Neural progenitor cell (in vitro differentiated cells): Measurements from ENCODE around the gene TSHZ2. TPM values are rescaled to one million over a fixed set of nuclear protein-coding genes. Genes with fewer than 3 reads are reported as not detected.

Experiments
- DNase-seq: peaks from one replicate; pipeline ENCODE4 v3.0.0-alpha.2; 2016; ENCODE audit warnings: low spot score
- H2AFZ ChIP-seq: fragments of 200-600 bp; sonication (generic); replicated peaks from 2 replicates; pipeline ENCODE4 v1.6.1; 2016; ENCODE audit warnings: antibody characterized with exemption
- H3F3A ChIP-seq: fragments of 200-600 bp; sonication (generic); 2 replicates; pipeline ENCODE4 v1.6.1; 2016; ENCODE audit warnings: antibody characterized with exemption, low read depth
- H3K27ac ChIP-seq: fragments of 200-600 bp; sonication (generic); 2 replicates; pipeline ENCODE4 v1.5.1; 2016; ENCODE audit warnings: mild to moderate bottlenecking
- H3K27me3 ChIP-seq: fragments of 200-600 bp; sonication (generic); 2 replicates; pipeline ENCODE4 v1.6.1; 2016; ENCODE audit warnings: mild to moderate bottlenecking, moderate library complexity
- H3K36me3 ChIP-seq: fragments of 200-600 bp; sonication (generic); 2 replicates; pipeline ENCODE4 v1.5.1; 2016
- H3K4me1 ChIP-seq: fragments of 200-600 bp; sonication (generic); 2 replicates; pipeline ENCODE4 v1.6.1; 2016; ENCODE audit warnings: mixed run types
- H3K4me2 ChIP-seq: fragments of 200-600 bp; sonication (generic); 2 replicates; pipeline ENCODE4 v1.6.1; 2016
- H3K4me3 ChIP-seq: fragments of 200-600 bp; sonication (generic); 2 replicates; pipeline ENCODE4 v1.5.1; 2016
- H3K79me2 ChIP-seq: fragments of 200-600 bp; sonication (generic); 2 replicates; pipeline ENCODE4 v1.6.1; 2016; ENCODE audit warnings: low read depth
- H3K9ac ChIP-seq: fragments of 200-600 bp; sonication (generic); 2 replicates; pipeline ENCODE4 v1.6.1; 2016
- H3K9me3 ChIP-seq: fragments of 200-600 bp; sonication (generic); 2 replicates; pipeline ENCODE4 v1.5.1; 2016; ENCODE audit warnings: low read depth
- H4K20me1 ChIP-seq: fragments of 200-600 bp; sonication (generic); 2 replicates; pipeline ENCODE4 v1.6.1; 2016; ENCODE audit warnings: low read depth
- H3K27ac Mint-ChIP-seq: 3 replicates; pipeline ENCODE4 v1.8.0; 2021; ENCODE audit warnings: mixed read lengths
- H3K27me3 Mint-ChIP-seq: 2 replicates; pipeline ENCODE4 v1.8.0; 2022; ENCODE audit warnings: low read depth, mild to moderate bottlenecking, inconsistent platforms, moderate library complexity, mixed read lengths; ENCODE audit not compliant: insufficient read depth
- H3K36me3 Mint-ChIP-seq: 3 replicates; pipeline ENCODE4 v1.8.0; 2021; ENCODE audit warnings: mixed read lengths
- H3K4me1 Mint-ChIP-seq: 3 replicates; pipeline ENCODE4 v1.8.0; 2021; ENCODE audit warnings: mixed read lengths
- H3K4me3 Mint-ChIP-seq: 3 replicates; pipeline ENCODE4 v1.8.0; 2021; ENCODE audit warnings: mild to moderate bottlenecking, moderate library complexity, mixed read lengths
- H3K9me3 Mint-ChIP-seq: 3 replicates; pipeline ENCODE4 v1.8.0; 2020; ENCODE audit warnings: mixed read lengths
- CTCF ChIP-seq: fragments of 200-600 bp; sonication (generic); IDR thresholded peaks from 2 replicates; pipeline ENCODE4 v1.5.1; 2017; ENCODE audit warnings: antibody characterized with exemption, mild to moderate bottlenecking
- EZH2 ChIP-seq: fragments of 200-600 bp; sonication (generic); IDR thresholded peaks from 2 replicates; pipeline ENCODE4 v1.6.1; 2017; ENCODE audit warnings: antibody characterized with exemption, mild to moderate bottlenecking, moderate library complexity
- EZH2phosphoT487 ChIP-seq: fragments of 200-600 bp; sonication (generic); IDR thresholded peaks from 2 replicates; pipeline ENCODE4 v1.6.1; 2017; ENCODE audit warnings: antibody characterized with exemption
- total RNA-seq: library from RNA; depleted of rRNA; stranded (reverse); fragments of >200 nt; gene quantifications from 2 replicates; pipeline ENCODE4 v1.2.3, GENCODE V29; 2015; ENCODE audit warnings: low replicate concordance

TSHZ2 gene
- total RNA-seq, 1 donor from 2014 or later: 1.8 TPM

DNA sequence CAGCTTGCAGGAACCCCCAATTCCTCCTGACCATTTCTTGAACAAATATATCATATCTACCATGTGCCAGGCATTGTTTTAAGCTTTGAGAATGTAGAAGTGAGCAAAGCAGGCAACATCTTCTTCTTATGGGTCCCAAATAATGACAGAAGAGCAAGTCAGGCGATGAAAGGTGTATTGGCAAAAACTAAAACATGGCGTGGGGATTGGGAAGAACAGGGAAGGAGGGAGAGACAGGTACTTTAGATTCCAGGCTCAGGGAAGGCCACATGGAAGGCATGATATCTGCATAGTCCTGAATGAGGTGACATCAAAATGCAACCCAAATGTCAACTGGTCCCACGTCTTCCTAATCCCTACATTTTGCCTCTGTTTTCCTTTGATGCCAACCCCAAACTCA, 434.4 kb downstream of the TSHZ2 start:
- Mint-ChIP-seq H3K9me3 (peaks cover 6% of the 10 kb centered on the region), H3K36me3 (peaks cover 2% of the 10 kb centered on the region), H3K27me3 (peaks cover 2% of the 10 kb centered on the region), H3K4me1 (peaks cover 10% of the 10 kb centered on the region), H3K4me3 (no peak overlapping the region), H3K27ac (no peak overlapping the region)
- Histone ChIP-seq H3K9me3 (no peaks in the 10 kb centered on the region), H2AFZ (no peak overlapping the region), H3K4me1 (peaks cover 8% of the 10 kb centered on the region), H3K79me2 (no peaks in the 10 kb centered on the region), H3K27me3 (no peaks in the 10 kb centered on the region), H3K36me3 (no peaks in the 10 kb centered on the region), H3K9ac (no peak overlapping the region), H3K4me3 (no peak overlapping the region), H4K20me1 (no peaks in the 10 kb centered on the region), H3K27ac (no peak overlapping the region), H3F3A (no peaks in the 10 kb centered on the region), H3K4me2 (no peak overlapping the region)
- DNase-seq: no peak
- TF ChIP-seq EZH2: no peak
- no peak for TF ChIP-seq CTCF
- TF ChIP-seq EZH2phosphoT487: no peak

GRCh38 chr20:53408691-53409446, 436.7 kb downstream of the TSHZ2 start:
- no peak for DNase-seq
- peaks cover 16% of the 10 kb centered on the region for H3F3A ChIP-seq
- no peak overlapping the region for H3K27ac Mint-ChIP-seq
- H3K36me3 ChIP-seq: no peaks in the 10 kb centered on the region
- H3K4me1 ChIP-seq: peaks cover 22% of the 10 kb centered on the region
- peaks cover 5% of the 10 kb centered on the region for H3K27me3 Mint-ChIP-seq
- H3K4me2 ChIP-seq: no peak overlapping the region
- no peak overlapping the region for H3K27ac ChIP-seq
- peaks cover 2% of the 10 kb centered on the region for H3K9me3 Mint-ChIP-seq
- no peaks in the 10 kb centered on the region for H3K79me2 ChIP-seq
- H3K27me3 ChIP-seq: no peaks in the 10 kb centered on the region
- no peaks in the 10 kb centered on the region for H4K20me1 ChIP-seq
- no peak overlapping the region for H2AFZ ChIP-seq
- H3K36me3 Mint-ChIP-seq: peaks cover 2% of the 10 kb centered on the region
- TF ChIP-seq CTCF: no peak
- no peak for TF ChIP-seq EZH2
- no peak for TF ChIP-seq EZH2phosphoT487
- no peaks in the 10 kb centered on the region for H3K9me3 ChIP-seq
- no peak overlapping the region for H3K4me3 ChIP-seq
- H3K4me3 Mint-ChIP-seq: no peak overlapping the region
- peaks cover 25% of the 10 kb centered on the region for H3K4me1 Mint-ChIP-seq
- no peak overlapping the region for H3K9ac ChIP-seq

DNA sequence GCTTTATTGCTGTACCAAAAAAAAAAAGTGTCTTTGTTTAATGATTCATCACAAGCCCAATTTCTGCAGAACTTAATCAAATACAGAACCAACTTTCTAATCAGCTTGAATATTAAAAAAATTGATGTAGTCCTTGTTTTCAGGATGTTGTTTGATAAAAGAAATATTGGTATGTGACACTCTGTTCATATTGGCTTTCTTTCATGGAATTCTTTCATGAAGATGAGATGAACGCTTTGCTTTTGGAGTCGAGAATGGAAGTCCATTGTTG, 437.2 kb downstream of the TSHZ2 start:
- no peak overlapping the region for H3K4me3 ChIP-seq
- TF ChIP-seq CTCF (no peak), EZH2 (no peak), EZH2phosphoT487 (no peak)
- peaks cover 2% of the 10 kb centered on the region for H3K9me3 Mint-ChIP-seq
- no peak overlapping the region for H3K4me2 ChIP-seq
- H2AFZ ChIP-seq: no peak overlapping the region
- H3K4me1 Mint-ChIP-seq: peaks cover 25% of the 10 kb centered on the region
- no peaks in the 10 kb centered on the region for H3K36me3 ChIP-seq
- H3K36me3 Mint-ChIP-seq: peaks cover 2% of the 10 kb centered on the region
- no peaks in the 10 kb centered on the region for H3K27me3 ChIP-seq
- H3K4me3 Mint-ChIP-seq: no peak overlapping the region
- peaks cover 22% of the 10 kb centered on the region for H3K4me1 ChIP-seq
- H3K27ac Mint-ChIP-seq: no peak overlapping the region
- H3K27ac ChIP-seq: no peak overlapping the region
- H3K9me3 ChIP-seq: no peaks in the 10 kb centered on the region
- no peak for DNase-seq
- H3K9ac ChIP-seq: no peak overlapping the region
- H3K27me3 Mint-ChIP-seq: peaks cover 5% of the 10 kb centered on the region
- H3F3A ChIP-seq: peaks cover 16% of the 10 kb centered on the region
- no peaks in the 10 kb centered on the region for H4K20me1 ChIP-seq
- H3K79me2 ChIP-seq: no peaks in the 10 kb centered on the region
